RWPE2 (cell line): Measurements from ENCODE around the gene DNAAF2.
"Not testable (repeated sequence)": the region's sequence is repeated elsewhere in the genome, so short reads cannot be mapped to it uniquely, and the experiment has no call there.

Experiments used
- ATAC-seq: fragments of 200-7000 bp; cut with Tn5 transposase; 3 replicates; pipeline ENCODE4 v1.9.1; 2021; ENCODE audit warnings: low read depth
- DNase-seq: peaks from one replicate; pipeline ENCODE4 v3.0.0-alpha.2; 2020; ENCODE audit warnings: low spot score
- H3K27ac ChIP-seq: fragments of 450-650 bp; 2 replicates; pipeline ENCODE4 v1.5.1; 2017; ENCODE audit warnings: mild to moderate bottlenecking; ENCODE audit not compliant: poor library complexity, severe bottlenecking
- H3K27me3 ChIP-seq: fragments of 250-450 bp; sonication (Bioruptor Pico); 2 replicates; pipeline ENCODE4 v1.5.1; 2021; ENCODE audit warnings: mild to moderate bottlenecking, moderate library complexity; ENCODE audit not compliant: insufficient read depth, poor library complexity, severe bottlenecking
- H3K36me3 ChIP-seq: fragments of 250-450 bp; sonication (Bioruptor Pico); 2 replicates; pipeline ENCODE4 v1.5.1; 2020; ENCODE audit warnings: low read depth, mild to moderate bottlenecking, moderate library complexity
- H3K4me1 ChIP-seq: fragments of 250-450 bp; sonication (Bioruptor Pico); 2 replicates; pipeline ENCODE4 v1.5.1; 2021; ENCODE audit warnings: mild to moderate bottlenecking, moderate library complexity; ENCODE audit not compliant: insufficient read depth, poor library complexity, severe bottlenecking
- H3K4me3 ChIP-seq: fragments of 250-450 bp; sonication (Bioruptor Pico); 2 replicates; pipeline ENCODE4 v1.5.1; 2021; ENCODE audit warnings: mild to moderate bottlenecking, moderate library complexity; ENCODE audit not compliant: severe bottlenecking
- H3K9me3 ChIP-seq: fragments of 250-450 bp; sonication (Bioruptor Pico); 2 replicates; pipeline ENCODE4 v1.5.1; 2021; ENCODE audit warnings: mild to moderate bottlenecking, moderate library complexity; ENCODE audit not compliant: severe bottlenecking
- CTCF ChIP-seq: fragments of 450-650 bp; IDR thresholded peaks from one replicate; pipeline ENCODE4 v1.5.1; 2017; ENCODE audit warnings: mild to moderate bottlenecking, moderate library complexity; ENCODE audit not compliant: poor library complexity, severe bottlenecking

Gene DNAAF2

GRCh38 chr14:49659526-49660455 is 24.7 kb upstream of the DNAAF2 start:
- peak; percentile 90 for ATAC-seq
- peaks cover 21% of the 10 kb centered on the region for H3K4me1 ChIP-seq
- H3K27ac ChIP-seq, result peak overlapping the region; percentile 39
- no peak overlapping the region for H3K4me3 ChIP-seq
- no peaks in the 10 kb centered on the region for H3K9me3 ChIP-seq
- TF ChIP-seq CTCF, result no peak
- H3K36me3 ChIP-seq, result peaks cover 70% of the 10 kb centered on the region
- no peak for DNase-seq
- no peaks in the 10 kb centered on the region for H3K27me3 ChIP-seq

DNA sequence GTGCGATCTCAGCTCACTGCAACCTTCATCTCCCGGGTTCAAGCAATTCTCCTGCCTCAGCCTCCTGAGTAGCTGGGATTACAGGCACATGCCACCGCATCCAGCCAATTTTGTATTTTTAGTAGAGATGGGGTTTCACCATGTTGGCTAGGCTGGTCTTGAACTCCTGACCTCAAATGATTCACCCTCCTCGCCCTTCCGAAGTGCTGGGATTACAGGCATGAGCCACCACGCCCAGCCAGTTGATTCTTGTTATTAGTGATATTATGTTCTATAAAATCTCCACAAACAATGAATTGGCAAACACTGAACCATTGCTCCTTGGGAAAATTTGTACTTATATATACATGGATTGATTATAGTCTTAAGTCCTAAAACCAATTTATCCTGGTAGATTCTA is 22.5 kb upstream of the DNAAF2 start:
- H3K27me3 ChIP-seq, DNase-seq, H3K27ac ChIP-seq, H3K4me3 ChIP-seq, H3K9me3 ChIP-seq: not testable (repeated sequence)
- Histone ChIP-seq H3K4me1 (peaks cover 21% of the 10 kb centered on the region), H3K36me3 (peaks cover 75% of the 10 kb centered on the region)
- peak; percentile 20; the same call in 1 of the 3 replicates for ATAC-seq

GRCh38 chr14:49654511-49654910 is 19.5 kb upstream of the DNAAF2 start:
- TF ChIP-seq CTCF, result no peak
- Histone ChIP-seq H3K36me3 (peaks cover 78% of the 10 kb centered on the region), H3K4me3 (no peak overlapping the region), H3K27me3 (no peaks in the 10 kb centered on the region), H3K27ac (no peak overlapping the region), H3K9me3 (no peaks in the 10 kb centered on the region), H3K4me1 (peaks cover 10% of the 10 kb centered on the region)
- DNase-seq, result no peak
- no peak for ATAC-seq

DNA sequence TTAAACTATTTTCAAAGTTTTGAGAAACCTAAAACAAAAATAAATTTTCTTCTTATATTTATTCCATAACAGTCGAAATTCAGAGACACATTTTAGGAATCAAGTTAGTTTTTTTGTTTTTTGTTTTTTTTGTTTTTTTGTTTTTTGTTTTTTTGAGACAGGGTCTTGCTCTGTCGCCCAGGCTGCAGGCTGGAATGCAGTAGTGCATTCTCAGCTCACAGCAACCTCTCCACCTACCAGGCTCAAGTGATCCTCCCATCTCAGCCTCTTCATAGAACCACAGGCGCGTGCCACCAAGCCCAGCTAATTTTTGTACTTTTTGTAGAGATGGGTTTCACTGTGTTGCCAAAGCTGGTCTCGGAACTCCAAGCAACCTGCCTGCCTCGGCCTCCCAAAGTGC is 18.5 kb upstream of the DNAAF2 start:
- Histone ChIP-seq H3K27ac (no peak overlapping the region), H3K9me3 (no peaks in the 10 kb centered on the region), H3K36me3 (peaks cover 76% of the 10 kb centered on the region), H3K4me1 (peaks cover 8% of the 10 kb centered on the region), H3K27me3 (no peaks in the 10 kb centered on the region), H3K4me3 (no peak overlapping the region)
- ATAC-seq (no peak), DNase-seq (no peak)
- no peak for TF ChIP-seq CTCF

GRCh38 chr14:49642163-49642562 is 7.1 kb upstream of the DNAAF2 start:
- no peak overlapping the region for H3K27ac ChIP-seq
- H3K36me3 ChIP-seq, result peaks cover 59% of the 10 kb centered on the region
- no peak for DNase-seq
- no peaks in the 10 kb centered on the region for H3K27me3 ChIP-seq
- H3K9me3 ChIP-seq, result no peaks in the 10 kb centered on the region
- no peaks in the 10 kb centered on the region for H3K4me1 ChIP-seq
- no peak overlapping the region for H3K4me3 ChIP-seq
- TF ChIP-seq CTCF, result no peak
- ATAC-seq, result no peak
